GM12872 (cell line): ENCODE results near the gene LPIN1.

Experiments
- TF ChIP-seq, protein P1 (sequence below): IDR thresholded peaks from 3 replicates; pipeline ENCODE4 v1.5.1; 2011; ENCODE audit warnings: low read depth, mild to moderate bottlenecking, low read length, moderate library complexity; ENCODE audit not compliant: insufficient read depth

Gene LPIN1

DNA sequence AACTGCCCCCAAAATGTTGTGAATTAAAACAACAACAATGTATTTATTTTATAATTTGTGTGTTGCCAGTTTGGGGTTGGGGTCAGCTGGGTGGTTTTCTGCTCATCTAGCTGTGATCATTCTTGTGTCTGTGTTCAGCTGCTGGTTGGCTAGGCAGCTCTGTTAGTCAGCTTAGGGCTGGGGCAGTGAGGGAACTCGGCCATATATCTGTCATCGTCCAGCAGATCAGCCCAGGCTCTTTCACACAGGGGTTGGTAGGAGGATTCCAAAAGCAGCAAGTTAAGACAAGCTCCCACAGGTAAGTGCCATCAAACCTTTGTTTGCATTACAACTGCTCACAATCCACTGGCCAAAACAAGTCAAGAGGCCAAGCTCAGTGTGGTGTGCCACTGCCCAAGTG lies 121.5 kb downstream of the LPIN1 start:
- TF ChIP-seq, protein P1, sequence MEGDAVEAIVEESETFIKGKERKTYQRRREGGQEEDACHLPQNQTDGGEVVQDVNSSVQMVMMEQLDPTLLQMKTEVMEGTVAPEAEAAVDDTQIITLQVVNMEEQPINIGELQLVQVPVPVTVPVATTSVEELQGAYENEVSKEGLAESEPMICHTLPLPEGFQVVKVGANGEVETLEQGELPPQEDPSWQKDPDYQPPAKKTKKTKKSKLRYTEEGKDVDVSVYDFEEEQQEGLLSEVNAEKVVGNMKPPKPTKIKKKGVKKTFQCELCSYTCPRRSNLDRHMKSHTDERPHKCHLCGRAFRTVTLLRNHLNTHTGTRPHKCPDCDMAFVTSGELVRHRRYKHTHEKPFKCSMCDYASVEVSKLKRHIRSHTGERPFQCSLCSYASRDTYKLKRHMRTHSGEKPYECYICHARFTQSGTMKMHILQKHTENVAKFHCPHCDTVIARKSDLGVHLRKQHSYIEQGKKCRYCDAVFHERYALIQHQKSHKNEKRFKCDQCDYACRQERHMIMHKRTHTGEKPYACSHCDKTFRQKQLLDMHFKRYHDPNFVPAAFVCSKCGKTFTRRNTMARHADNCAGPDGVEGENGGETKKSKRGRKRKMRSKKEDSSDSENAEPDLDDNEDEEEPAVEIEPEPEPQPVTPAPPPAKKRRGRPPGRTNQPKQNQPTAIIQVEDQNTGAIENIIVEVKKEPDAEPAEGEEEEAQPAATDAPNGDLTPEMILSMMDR, result no peak

DNA sequence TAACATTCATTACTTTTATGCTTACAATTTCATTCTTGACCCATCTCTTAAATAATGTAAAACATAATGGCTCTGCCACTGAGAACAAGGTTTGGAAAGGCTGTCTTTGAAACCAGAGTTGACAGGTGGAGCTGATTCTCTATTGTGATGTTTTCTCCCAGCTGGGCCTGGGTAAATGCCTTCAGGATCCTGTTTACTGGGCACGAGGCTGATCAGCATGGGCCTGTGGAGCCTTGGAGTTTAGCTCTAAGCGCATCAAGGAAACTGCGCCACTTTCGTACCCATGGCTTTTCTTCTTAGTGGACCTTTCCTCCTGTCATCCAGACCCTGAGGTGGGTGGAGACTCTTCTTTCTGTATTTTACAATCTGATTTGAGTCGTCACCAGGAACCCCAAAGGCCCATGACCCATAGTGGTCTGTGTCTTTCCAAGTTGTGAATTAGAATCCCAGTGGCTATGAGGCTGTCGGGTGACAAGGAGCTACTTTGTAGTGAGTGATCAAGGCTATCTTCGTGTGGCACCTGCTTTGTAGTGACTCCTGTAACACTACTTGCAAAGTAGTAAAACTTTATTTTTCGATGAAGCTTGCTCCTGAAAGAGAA lies 123.1 kb downstream of the LPIN1 start:
- TF ChIP-seq, protein P1, result no peak

DNA sequence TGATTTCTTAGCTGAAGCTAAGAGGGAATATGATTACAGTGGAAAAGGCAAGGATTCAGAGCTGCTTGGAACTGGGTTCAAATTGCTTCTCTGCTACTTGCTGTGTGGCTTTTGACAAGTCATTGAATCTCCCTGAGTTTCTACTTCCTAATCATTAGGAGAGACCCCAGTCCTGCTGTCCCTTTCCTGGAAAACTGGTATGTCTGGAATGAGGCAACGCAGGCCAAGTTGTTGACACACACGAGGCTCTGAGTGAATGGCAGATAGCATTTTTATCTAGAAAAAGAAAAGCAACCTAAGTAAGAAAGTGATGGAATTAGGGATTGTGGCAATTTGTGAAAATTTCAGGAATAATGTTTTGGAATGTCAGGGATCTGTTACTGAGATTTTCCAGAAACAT lies 123.6 kb downstream of the LPIN1 start:
- TF ChIP-seq, protein P1, result no peak

DNA sequence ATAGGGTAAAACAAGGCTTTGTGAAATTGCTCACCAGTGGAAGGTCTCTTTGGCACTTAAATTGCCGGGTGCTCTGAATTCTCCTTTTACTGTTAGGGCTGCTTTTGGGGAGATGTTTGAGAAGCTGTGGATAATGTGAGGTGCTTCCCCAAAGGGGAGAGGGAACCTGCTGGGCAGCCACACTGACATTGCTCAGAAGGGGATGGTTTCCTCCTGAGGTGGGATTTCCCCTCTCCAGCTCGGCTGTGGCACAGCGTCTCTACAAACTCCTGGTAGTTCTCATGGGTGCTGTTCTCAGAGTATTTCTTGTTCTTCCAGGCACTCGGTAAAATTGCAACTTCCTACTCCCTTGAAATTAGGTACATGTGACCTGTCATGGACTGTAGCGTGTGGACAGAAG lies 124.2 kb downstream of the LPIN1 start:
- TF ChIP-seq, protein P1, result no peak

DNA sequence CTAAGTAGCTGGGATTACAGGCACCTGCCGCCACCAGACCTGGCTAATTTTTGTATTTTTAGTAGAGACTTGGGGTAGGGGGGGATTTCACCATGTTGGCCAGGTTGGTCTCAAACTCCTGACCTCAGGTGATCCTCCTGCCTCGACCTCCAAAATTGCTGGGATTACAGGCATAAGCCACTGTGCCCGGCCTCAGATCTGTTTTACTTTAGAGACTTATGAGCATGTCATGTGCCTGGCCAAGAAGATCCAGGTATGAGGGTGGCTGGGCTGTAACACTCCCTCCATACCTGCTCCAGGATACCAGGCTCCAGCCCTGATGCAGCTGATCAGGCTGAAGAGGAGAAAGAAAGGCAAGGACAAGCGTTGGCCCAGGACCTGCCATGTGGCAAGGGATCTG lies 125.0 kb downstream of the LPIN1 start:
- TF ChIP-seq, protein P1, result no peak

DNA sequence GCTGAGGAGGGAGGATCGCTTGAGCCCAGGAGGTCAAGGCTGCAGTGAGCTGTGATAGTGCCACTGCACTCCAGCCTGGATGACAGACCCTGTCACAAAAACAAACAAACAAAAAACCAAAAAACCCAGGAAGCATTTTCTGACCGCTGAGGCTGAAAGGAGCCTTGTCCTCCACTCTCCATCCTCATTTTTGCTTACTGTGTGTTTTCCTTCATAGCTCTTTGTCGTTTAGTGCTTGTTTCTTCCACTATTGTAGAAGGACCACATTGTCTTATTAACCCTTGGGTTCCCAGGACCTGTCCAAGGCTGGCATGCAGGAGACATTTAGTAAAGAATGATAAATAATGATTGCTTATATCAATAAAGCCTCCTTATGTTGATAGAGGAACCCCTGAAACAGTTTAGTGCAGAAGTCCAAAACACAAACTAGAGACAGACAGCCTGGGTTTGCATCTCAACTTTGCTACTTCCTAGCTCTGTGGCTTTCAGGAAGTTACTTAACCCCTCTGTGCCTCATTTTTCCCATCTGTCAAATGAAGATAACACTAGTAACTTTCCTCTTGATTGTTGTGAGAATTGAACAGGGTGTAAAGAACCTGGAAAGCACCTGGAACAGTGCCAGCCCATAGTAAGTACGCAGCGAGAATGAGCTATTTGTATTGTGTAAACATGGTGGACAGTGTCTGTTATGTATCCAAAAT lies 126.0 kb downstream of the LPIN1 start:
- TF ChIP-seq, protein P1, result no peak

DNA sequence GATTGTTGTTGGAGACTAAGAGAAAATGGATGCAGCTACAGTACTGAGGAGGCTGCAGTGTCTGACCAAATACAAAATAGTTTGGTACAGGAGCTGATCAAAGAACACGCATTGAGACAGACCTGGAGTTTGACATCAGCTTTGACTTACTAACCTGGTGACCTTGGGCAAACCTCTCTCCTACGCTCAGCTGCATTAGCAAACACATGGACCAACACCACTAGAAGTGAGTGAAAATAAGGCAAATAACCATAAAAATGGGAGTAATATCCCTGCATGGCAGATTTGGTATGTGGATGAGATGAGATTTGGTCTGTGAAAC lies 126.5 kb downstream of the LPIN1 start:
- TF ChIP-seq, protein P1, result no peak
